ENCODE measurements around the gene FABP7. TPM values are rescaled to one million over a fixed set of nuclear protein-coding genes. Genes with fewer than 3 reads are reported as not detected.

FABP7 gene
- polyA plus RNA-seq, 2 of the 4 experiments (the other 2 are of a cell fraction): not detected

- TF ChIP-seq HES2 (IDR thresholded peaks at IDR 0.05) (no peak), ZSCAN20 (CRISPR knock-in tag; IDR thresholded peaks at IDR 0.05) (no peak), SREBF2 (IDR thresholded peaks at IDR 0.05) (no peak), RCOR1 (IDR thresholded peaks at IDR 0.05; ENCODE audit: low read depth, low read length) (no peak), FOSB (CRISPR knock-in tag; IDR thresholded peaks at IDR 0.05) (no peak), KDM5A (IDR thresholded peaks at IDR 0.05) (no peak)
Observed at GRCh38 chr6:122833021-122833491, 53.5 kb downstream of the FABP7 start (continued).

Small RNA genes within 50 kb of the gene (small RNA-seq; reads per million reads assigned to genes)
- 0 reads per million in 6 experiments for gene RN7SL564P

Other genes with a start within 250 kb of the FABP7 start
- gene PKIB, start 169.3 kb upstream of the FABP7 start, polyA plus RNA-seq (2011; rRNA removed): 1.3 and 1.5 TPM in 2 replicates
- 0.37 to 0.67 TPM (median 0.58 TPM) in 3 replicates for gene PKIB, start 169.3 kb upstream of the FABP7 start, polyA plus RNA-seq (2017; fragmentation: RNase III; extraction: RNeasy Plus Mini Kit Qiagen cat#74134 plus additional on column Dnase treatment)
- gene SMPDL3A, start 9.5 kb downstream of the FABP7 start, polyA plus RNA-seq (2011; rRNA removed): 3.3 and 3.6 TPM in 2 replicates
- 1.6 to 2.7 TPM (median 2.0 TPM) in 3 replicates for gene SMPDL3A, start 9.5 kb downstream of the FABP7 start, polyA plus RNA-seq (2017; fragmentation: RNase III; extraction: RNeasy Plus Mini Kit Qiagen cat#74134 plus additional on column Dnase treatment)
- gene CLVS2, start 216.5 kb downstream of the FABP7 start, polyA plus RNA-seq (2011; rRNA removed): 0.01 and 0.04 TPM in 2 replicates
- gene CLVS2, start 216.5 kb downstream of the FABP7 start, polyA plus RNA-seq (2017; fragmentation: RNase III; extraction: RNeasy Plus Mini Kit Qiagen cat#74134 plus additional on column Dnase treatment): 0.01 to 0.04 TPM in 2 of 3 replicates, not detected in the other

All from A549 (cell line).